IMR-90 (cell line): Measurements from ENCODE around the gene C10orf67. TPM values are rescaled to one million over a fixed set of nuclear protein-coding genes. Genes with fewer than 3 reads are reported as not detected.

Source experiments
- ATAC-seq: fragments of 200-7000 bp; cut with Tn5 transposase; 2 replicates; pipeline ENCODE4 v1.9.1; 2020; ENCODE audit warnings: low read depth, mild to moderate bottlenecking, moderate library complexity
- BruUV-seq: library from RNA; stranded (reverse); fragments of 400-500 nt; replicated peaks from 2 replicates; lab custom pipeline; 2021; lab: Mats Ljungman, UMichigan
- CTCF ChIA-PET: fragments of 300-600 bp; formaldehyde crosslinking; extraction: SDS; loops from one replicate; lab custom pipeline; 2021; ENCODE audit warnings: antibody characterized with exemption; lab: Yijun Ruan, JAX
- POLR2A ChIA-PET: fragments of 300-600 bp; sonication (Branson Sonifier 250); formaldehyde crosslinking; loops from one replicate; lab custom pipeline; 2022; ENCODE audit warnings: antibody characterized with exemption; ENCODE audit not compliant: unreplicated experiment; lab: Charles Lee
- DNase-seq: peaks from one replicate; pipeline ENCODE4 v3.0.0; 2013
- H2AFZ ChIP-seq: replicated peaks from 2 replicates; pipeline ENCODE3; 2013; ENCODE audit warnings: low read length, mild to moderate bottlenecking; ENCODE audit not compliant: poor library complexity
- H2AK5ac ChIP-seq: 2 replicates; pipeline ENCODE4 v1.6.1; 2013; ENCODE audit warnings: low read depth, low read length, inconsistent platforms
- H2AK9ac ChIP-seq: replicated peaks from 2 replicates; pipeline ENCODE3; 2013; ENCODE audit warnings: mild to moderate bottlenecking, low read depth, low read length, moderate library complexity; ENCODE audit not compliant: poor library complexity
- H2BK120ac ChIP-seq: 2 replicates; pipeline ENCODE4 v1.6.1; 2013; ENCODE audit warnings: low read depth, low read length, inconsistent platforms
- H2BK15ac ChIP-seq: 3 replicates; pipeline ENCODE4 v1.6.1; 2013; ENCODE audit warnings: low read depth, low read length, inconsistent platforms
- H2BK20ac ChIP-seq: 2 replicates; pipeline ENCODE4 v1.6.1; 2013; ENCODE audit warnings: low read depth, mild to moderate bottlenecking, inconsistent platforms, low read length, moderate library complexity
- H2BK5ac ChIP-seq: 2 replicates; pipeline ENCODE4 v1.6.1; 2013; ENCODE audit warnings: mild to moderate bottlenecking, low read depth, low read length, inconsistent platforms; ENCODE audit not compliant: poor library complexity, severe bottlenecking
- H3K14ac ChIP-seq: replicated peaks from 2 replicates; pipeline ENCODE4 v1.6.1; 2013; ENCODE audit warnings: low read depth, low read length, inconsistent platforms
- H3K18ac ChIP-seq: 2 replicates; pipeline ENCODE4 v1.6.1; 2013; ENCODE audit warnings: low read depth, low read length, control low read depth
- H3K23ac ChIP-seq: 2 replicates; pipeline ENCODE4 v1.6.1; 2013; ENCODE audit warnings: low read depth, low read length, inconsistent platforms
- H3K27ac ChIP-seq: 2 replicates; pipeline ENCODE4 v1.5.1; 2013; ENCODE audit warnings: mild to moderate bottlenecking, control low read depth, low read length; ENCODE audit not compliant: insufficient read depth
- H3K27me3 ChIP-seq: 2 replicates; pipeline ENCODE4 v1.6.1; 2013; ENCODE audit warnings: low read length; ENCODE audit not compliant: control insufficient read depth, insufficient read depth
- H3K36me3 ChIP-seq: 2 replicates; pipeline ENCODE4 v1.6.1; 2013; ENCODE audit warnings: low read length, mixed read lengths; ENCODE audit not compliant: control insufficient read depth, insufficient read depth
- H3K4ac ChIP-seq: 2 replicates; pipeline ENCODE4 v1.6.1; 2013; ENCODE audit warnings: low read depth, low read length, inconsistent platforms
- H3K4me1 ChIP-seq: 2 replicates; pipeline ENCODE4 v1.6.1; 2013; ENCODE audit warnings: low read length, mixed read lengths; ENCODE audit not compliant: control insufficient read depth, insufficient read depth
- H3K4me2 ChIP-seq: 2 replicates; pipeline ENCODE4 v1.6.1; 2013; ENCODE audit warnings: low read depth, mild to moderate bottlenecking, control low read depth, low read length, moderate library complexity
- H3K4me3 ChIP-seq: 2 replicates; pipeline ENCODE4 v1.5.1; 2013; ENCODE audit warnings: low read depth, mild to moderate bottlenecking, control low read depth, low read length, moderate library complexity; ENCODE audit not compliant: insufficient read depth
- H3K56ac ChIP-seq: 2 replicates; pipeline ENCODE4 v1.6.1; 2013; ENCODE audit warnings: low read length, inconsistent platforms; ENCODE audit not compliant: insufficient read depth; ENCODE audit errors: extremely low read depth
- H3K79me1 ChIP-seq, 2 experiments: 2 replicates each; pipeline ENCODE4 v1.6.1; 2013; ENCODE audit warnings: low read length in 2 of 2, inconsistent platforms in 1 of 2, low read depth in 1 of 2
- H3K9ac ChIP-seq: 2 replicates; pipeline ENCODE4 v1.6.1; 2013; ENCODE audit warnings: low read depth, low read length, control low read depth
- H3K9me1 ChIP-seq: 2 replicates; pipeline ENCODE4 v1.6.1; 2013; ENCODE audit warnings: low read length, inconsistent platforms; ENCODE audit not compliant: insufficient read depth
- H3K9me3 ChIP-seq: 2 replicates; pipeline ENCODE4 v1.6.1; 2013; ENCODE audit warnings: low read length; ENCODE audit not compliant: control insufficient read depth, insufficient read depth
- H4K20me1 ChIP-seq: 2 replicates; pipeline ENCODE4 v1.6.1; 2013; ENCODE audit warnings: low read length, inconsistent platforms; ENCODE audit not compliant: insufficient read depth
- H4K5ac ChIP-seq: 2 replicates; pipeline ENCODE4 v1.6.1; 2013; ENCODE audit warnings: mild to moderate bottlenecking, low read depth, low read length, control low read depth
- H4K8ac ChIP-seq, 2 experiments: 2 replicates each; pipeline ENCODE4 v1.6.1; 2013; ENCODE audit warnings: low read depth in 2 of 2, low read length in 2 of 2, control low read depth in 1 of 2, inconsistent platforms in 1 of 2
- H4K91ac ChIP-seq: 2 replicates; pipeline ENCODE4 v1.6.1; 2013; ENCODE audit warnings: low read depth, low read length, inconsistent platforms; ENCODE audit not compliant: insufficient read depth
- BHLHE40 ChIP-seq: fragments of 150-350 bp; IDR thresholded peaks from 2 replicates; pipeline ENCODE4 v1.6.1; 2016; ENCODE audit warnings: mild to moderate bottlenecking, low read depth, low read length
- CEBPB ChIP-seq: IDR thresholded peaks from 2 replicates; pipeline ENCODE4 v1.6.1; 2012; ENCODE audit warnings: low read depth, low read length, improper control_type of control experiment
- CHD1 ChIP-seq: IDR thresholded peaks from 2 replicates; pipeline ENCODE4 v1.6.1; 2012; ENCODE audit warnings: low read depth, low read length, improper control_type of control experiment
- ELK1 ChIP-seq: fragments of 150-350 bp; IDR thresholded peaks from 2 replicates; pipeline ENCODE4 v1.6.1; 2016; ENCODE audit warnings: low read depth, mild to moderate bottlenecking, low read length, moderate library complexity, borderline replicate concordance
- FOS ChIP-seq: fragments of 150-350 bp; IDR thresholded peaks from 2 replicates; pipeline ENCODE4 v1.6.1; 2016; ENCODE audit warnings: low read depth, low read length
- MAFK ChIP-seq: IDR thresholded peaks from 2 replicates; pipeline ENCODE4 v1.6.1; 2012; ENCODE audit warnings: low read depth, low read length, improper control_type of control experiment
- MAZ ChIP-seq: IDR thresholded peaks from 2 replicates; pipeline ENCODE4 v1.6.1; 2012; ENCODE audit warnings: low read depth, mild to moderate bottlenecking, low read length, improper control_type of control experiment, moderate library complexity, borderline replicate concordance
- MXI1 ChIP-seq: IDR thresholded peaks from 2 replicates; pipeline ENCODE4 v1.6.1; 2012; ENCODE audit warnings: low read depth, mild to moderate bottlenecking, low read length, moderate library complexity, borderline replicate concordance
- NFE2L2 ChIP-seq: fragments of 150-350 bp; IDR thresholded peaks from 2 replicates; pipeline ENCODE4 v1.6.1; 2016; ENCODE audit warnings: low read depth, mild to moderate bottlenecking, low read length
- POLR2A ChIP-seq: IDR thresholded peaks from 2 replicates; pipeline ENCODE4 v1.6.1; 2012; ENCODE audit warnings: mild to moderate bottlenecking, low read depth, low read length
- RAD21 ChIP-seq: IDR thresholded peaks from 2 replicates; pipeline ENCODE4 v1.6.1; 2012; ENCODE audit warnings: low read length, improper control_type of control experiment
- RCOR1 ChIP-seq: IDR thresholded peaks from 2 replicates; pipeline ENCODE4 v1.6.1; 2012; ENCODE audit warnings: mild to moderate bottlenecking, low read length, improper control_type of control experiment; ENCODE audit not compliant: insufficient replicate concordance
- RFX5 ChIP-seq: IDR thresholded peaks from 2 replicates; pipeline ENCODE4 v1.8.0; 2012; ENCODE audit warnings: low read depth, mild to moderate bottlenecking, low read length, moderate library complexity
- SMC3 ChIP-seq: fragments of 150-350 bp; IDR thresholded peaks from 2 replicates; pipeline ENCODE4 v1.6.1; 2016; ENCODE audit warnings: low read depth, mild to moderate bottlenecking, antibody characterized with exemption, low read length, moderate library complexity
- USF2 ChIP-seq: fragments of 150-350 bp; IDR thresholded peaks from 2 replicates; pipeline ENCODE4 v1.6.1; 2017; ENCODE audit warnings: mild to moderate bottlenecking, antibody characterized with exemption, low read length, low read depth
- WGBS, 2 experiments: methylation state at CpG; one replicate each; pipeline versions ENCODE4 v1.1.5 to v1.1.7; 2013; ENCODE audit warnings: missing lambda C conversion rate in 2 of 2; ENCODE audit not compliant: insufficient read length in 1 of 2; ENCODE audit errors: extremely low coverage in 2 of 2; 5-methylcytosine and 5-hydroxymethylcytosine counted together
- dilution Hi-C: fragments of 300-500 bp; cut with HindIII; formaldehyde crosslinking; loops from one replicate; pipeline ENCODE4 v1.14.3; 2018; ENCODE audit warnings: low sequenced_read_pairs; ENCODE audit not compliant: unreplicated experiment
- in situ Hi-C: fragments of 300-500 bp; cut with MboI; formaldehyde crosslinking; loops from 3 replicates; pipeline ENCODE4 v1.14.3; 2019; ENCODE audit warnings: low sequenced_read_pairs, inconsistent platforms, mixed read lengths
- intact Hi-C: fragments of 100-400 bp; cut with micrococcal nuclease; formaldehyde crosslinking; loops from 2 replicates; pipeline ENCODE4 v1.10.0; 2022
- polyA plus RNA-seq, 3 experiments: library from polyadenylated mRNA; depleted of rRNA; stranded (reverse); fragments of >200 nt; gene quantifications; 2 replicates each; pipeline ENCODE4 v1.2.3, GENCODE V29; 2012; ENCODE audit warnings: low replicate concordance in 1 of 3
- total RNA-seq: library from RNA; depleted of rRNA; stranded (reverse); fragments of >200 nt; gene quantifications from 2 replicates; pipeline ENCODE4 v1.2.3, GENCODE V29; 2012
- TF ChIP-seq, protein P1 (sequence below): conservative IDR thresholded peaks from 2 replicates; pipeline ENCODE4 v1.5.1; 2012; ENCODE audit warnings: mild to moderate bottlenecking, low read depth, low read length, improper control_type of control experiment

Gene C10orf67
- total and polyA plus RNA-seq, 2 of the 4 experiments (the other 2 are of a cell fraction) = 0.15 to 0.18 TPM

- H3K4me3 ChIP-seq = no peak overlapping the region
- H2BK20ac ChIP-seq = no peak overlapping the region
- no peak overlapping the region for H4K91ac ChIP-seq
- no TSS peak for BruUV-seq
- peaks cover 5% of the 10 kb centered on the region; the same call in 1 of the 2 replicates for H3K27me3 ChIP-seq
- dilution Hi-C loops = no loop called here
- intact Hi-C loops = no loop called here
- H4K8ac ChIP-seq = no peak overlapping the region
- H3K9ac ChIP-seq = no peak overlapping the region
- no peak overlapping the region for H3K27ac ChIP-seq
- WGBS, 2 experiments = 100% methylated on average over 1 of the region's 8 CpGs; no CpG with 5 or more reads in 1 of the 2 experiments
- H3K4me1 ChIP-seq = no peaks in the 10 kb centered on the region
- no peaks in the 10 kb centered on the region for H3K9me1 ChIP-seq
- H3K4me2 ChIP-seq = no peak overlapping the region
- no peak overlapping the region for H2AK9ac ChIP-seq
- DNase-seq (no peak), ATAC-seq (no peak)
- H3K56ac ChIP-seq = no peak overlapping the region
- TF ChIP-seq RCOR1 = no peak
- no peak for TF ChIP-seq MXI1
- no peak for TF ChIP-seq BHLHE40
- TF ChIP-seq NFE2L2 = no peak
- TF ChIP-seq CEBPB = no peak
- no peak for TF ChIP-seq CHD1
- TF ChIP-seq MAZ = no peak
- TF ChIP-seq RAD21 = no peak
- TF ChIP-seq MAFK = no peak
- TF ChIP-seq POLR2A = no peak
- TF ChIP-seq ELK1 = no peak
- TF ChIP-seq RFX5 = no peak
- no peak for TF ChIP-seq USF2
- TF ChIP-seq, protein P1, sequence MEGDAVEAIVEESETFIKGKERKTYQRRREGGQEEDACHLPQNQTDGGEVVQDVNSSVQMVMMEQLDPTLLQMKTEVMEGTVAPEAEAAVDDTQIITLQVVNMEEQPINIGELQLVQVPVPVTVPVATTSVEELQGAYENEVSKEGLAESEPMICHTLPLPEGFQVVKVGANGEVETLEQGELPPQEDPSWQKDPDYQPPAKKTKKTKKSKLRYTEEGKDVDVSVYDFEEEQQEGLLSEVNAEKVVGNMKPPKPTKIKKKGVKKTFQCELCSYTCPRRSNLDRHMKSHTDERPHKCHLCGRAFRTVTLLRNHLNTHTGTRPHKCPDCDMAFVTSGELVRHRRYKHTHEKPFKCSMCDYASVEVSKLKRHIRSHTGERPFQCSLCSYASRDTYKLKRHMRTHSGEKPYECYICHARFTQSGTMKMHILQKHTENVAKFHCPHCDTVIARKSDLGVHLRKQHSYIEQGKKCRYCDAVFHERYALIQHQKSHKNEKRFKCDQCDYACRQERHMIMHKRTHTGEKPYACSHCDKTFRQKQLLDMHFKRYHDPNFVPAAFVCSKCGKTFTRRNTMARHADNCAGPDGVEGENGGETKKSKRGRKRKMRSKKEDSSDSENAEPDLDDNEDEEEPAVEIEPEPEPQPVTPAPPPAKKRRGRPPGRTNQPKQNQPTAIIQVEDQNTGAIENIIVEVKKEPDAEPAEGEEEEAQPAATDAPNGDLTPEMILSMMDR = no peak
- no peak for TF ChIP-seq FOS
- no peak for TF ChIP-seq SMC3
- H3K36me3 ChIP-seq = no peaks in the 10 kb centered on the region
- H4K5ac ChIP-seq = no peak overlapping the region
- CTCF ChIA-PET = no interaction called here
- in situ Hi-C loops = no loop called here
- no peak overlapping the region for H3K14ac ChIP-seq
- H3K9me3 ChIP-seq = no peaks in the 10 kb centered on the region
- H4K20me1 ChIP-seq = no peaks in the 10 kb centered on the region
- no peak overlapping the region for H3K18ac ChIP-seq
- no peak overlapping the region for H2AFZ ChIP-seq
- no peak overlapping the region for H2BK120ac ChIP-seq
- no peak overlapping the region for H3K4ac ChIP-seq
- no peak overlapping the region for H2BK5ac ChIP-seq
- no peak overlapping the region for H2BK15ac ChIP-seq
- H3K23ac ChIP-seq = no peak overlapping the region
- H3K79me1 ChIP-seq = no peaks in the 10 kb centered on the region
- POLR2A ChIA-PET = no interaction called here
- no peak overlapping the region for H2AK5ac ChIP-seq
Observed at GRCh38 chr10:23359692-23360380, 15.2 kb upstream of the C10orf67 start.
